ENCODE data around the gene COL2A1.
A peak's percentile ranks its signal among the peaks of the same experiment; 100 is the strongest.

COL2A1 gene

GRCh38 chr12:48010366-48010970 lies 6.2 kb upstream of the COL2A1 start:
- DNase-seq, result no peak

- no peak for DNase-seq
Observed at GRCh38 chr12:48009471-48009870, 5.2 kb upstream of the COL2A1 start.

- DNase-seq, result no peak
Observed at GRCh38 chr12:48008950-48009349, 4.7 kb upstream of the COL2A1 start.

GRCh38 chr12:48008349-48008748 lies 4.1 kb upstream of the COL2A1 start:
- no peak for DNase-seq

- no peak for DNase-seq
Observed at GRCh38 chr12:48007206-48007605, 2.9 kb upstream of the COL2A1 start.

- no peak for DNase-seq
Observed at GRCh38 chr12:48005750-48006021, 1.4 kb upstream of the COL2A1 start.

- no peak for DNase-seq
Observed at GRCh38 chr12:48005001-48005749, 899 bp upstream of the COL2A1 start.

- no peak for DNase-seq
Observed at GRCh38 chr12:48003226-48004052, 837 bp downstream of the COL2A1 start.

GRCh38 chr12:48002773-48003218 lies 1.5 kb downstream of the COL2A1 start:
- DNase-seq, result peak in 1 of 2 experiments; percentile 56

GRCh38 chr12:48002414-48002730 lies 1.9 kb downstream of the COL2A1 start:
- DNase-seq, result peak in 1 of 2 experiments; percentile 56

GRCh38 chr12:48001505-48002413 lies 2.5 kb downstream of the COL2A1 start:
- DNase-seq, result peak; percentile 62 to 66

- DNase-seq, result peak; percentile 30 to 69
Observed at GRCh38 chr12:48000878-48001504, 3.3 kb downstream of the COL2A1 start.

GRCh38 chr12:47999816-48000215 lies 4.5 kb downstream of the COL2A1 start:
- no peak for DNase-seq

GRCh38 chr12:47997321-47997720 lies 7.0 kb downstream of the COL2A1 start:
- no peak for DNase-seq

- no peak for DNase-seq
Observed at GRCh38 chr12:47995981-47996401, 8.3 kb downstream of the COL2A1 start.

GRCh38 chr12:47993491-47993890 lies 10.8 kb downstream of the COL2A1 start:
- DNase-seq, result no peak

- DNase-seq, result no peak
Observed at GRCh38 chr12:47992776-47993175, 11.5 kb downstream of the COL2A1 start.

GRCh38 chr12:47991106-47992061 lies 12.9 kb downstream of the COL2A1 start:
- peak in 1 of 2 experiments; percentile 27 for DNase-seq

GRCh38 chr12:47990351-47991105 lies 13.7 kb downstream of the COL2A1 start:
- no peak for DNase-seq

GRCh38 chr12:47989666-47990065 lies 14.6 kb downstream of the COL2A1 start:
- no peak for DNase-seq
